Measurements from ENCODE around the gene MYO1C. TPM values are rescaled to one million over a fixed set of nuclear protein-coding genes. Genes with fewer than 3 reads are reported as not detected.

The MYO1C gene
- total and polyA plus RNA-seq, 9 of the 15 experiments (the other 6 are each of a cell fraction or from before 2014, with no cell fraction given), result 0.46 to 32.5 (median 11.6) TPM

DNA sequence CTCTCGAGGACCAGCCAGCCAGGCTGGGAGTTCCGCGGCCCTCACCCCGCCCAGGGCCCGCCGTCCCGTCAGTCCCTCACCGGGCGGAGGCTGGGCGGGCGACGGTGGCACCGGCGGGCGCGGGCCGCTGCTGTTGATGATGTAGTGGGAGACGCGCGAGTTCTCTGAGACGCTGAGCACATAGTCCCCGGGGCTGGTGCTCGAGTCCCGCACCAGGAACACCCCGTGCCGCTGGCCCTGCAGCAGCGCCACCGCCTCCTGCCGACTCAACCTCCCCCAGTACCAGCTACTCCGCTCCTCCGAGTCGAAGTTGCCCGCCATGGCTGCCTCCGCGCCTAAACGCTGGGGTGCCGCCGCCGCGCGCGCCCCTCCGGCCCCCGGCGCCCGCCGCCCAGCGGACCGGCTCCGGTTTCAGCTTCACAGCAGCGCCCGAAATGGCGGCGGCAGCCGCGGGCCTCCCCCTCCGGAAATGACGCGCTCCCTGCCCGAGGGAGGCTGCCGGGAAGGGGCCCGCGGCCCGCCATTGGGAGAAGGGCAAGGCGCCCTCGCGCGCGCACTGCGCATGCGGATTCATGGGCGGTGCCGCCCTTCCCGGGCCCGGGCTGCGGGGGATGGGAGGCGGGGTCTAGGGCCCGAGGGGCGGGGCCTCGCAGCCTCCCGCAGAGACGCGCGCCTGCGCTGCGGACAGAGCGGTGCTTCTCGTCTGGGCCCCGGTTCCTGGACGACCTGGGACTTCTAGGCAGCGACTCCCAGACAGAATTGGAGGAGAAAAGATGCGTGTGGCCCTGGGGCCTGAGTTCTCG lies 36.5 kb downstream of the MYO1C start, which contains the start of gene CRK (continued):
- TF ChIP-seq CXXC5 (CRISPR knock-in tag; IDR thresholded peaks at IDR 0.05) (peak; percentile 63), SP1 (CRISPR knock-in tag; IDR thresholded peaks at IDR 0.05) (peak; percentile 59; the same call in 1 of the 2 replicates), SRF (CRISPR knock-in tag; IDR thresholded peaks at IDR 0.05) (peak in 1 of 2 experiments; percentile 53; a peak in 1 of 4 replicates), NCOA4 (IDR thresholded peaks at IDR 0.05; ENCODE audit: partially characterized antibody) (no peak), HCFC1 (IDR thresholded peaks at IDR 0.05; ENCODE audit: low read depth, low read length) (peak; percentile 94), TAF7 (tag; IDR thresholded peaks at IDR 0.05) (0 out of 2 replicates have a peak, but pooled peaks have one; percentile 17), JUND (IDR thresholded peaks at IDR 0.05; ENCODE audit: borderline replicate concordance, low read depth, low read length) (peak; percentile 67; the same call in 1 of the 2 replicates), JUND (tag; IDR thresholded peaks at IDR 0.05; ENCODE audit: borderline replicate concordance, low read depth, low read length) (no peak), GABPB1 (CRISPR knock-in tag; IDR thresholded peaks at IDR 0.05) (peak; percentile 95), MTA1 (IDR thresholded peaks at IDR 0.05; ENCODE audit: borderline replicate concordance) (no peak), POLR2AphosphoS5 (IDR thresholded peaks at IDR 0.05; ENCODE audit: control insufficient read depth, insufficient read depth, low read depth, low read length) (peak; percentile 74), FIP1L1 (IDR thresholded peaks at IDR 0.05; ENCODE audit: low read depth, low read length, poor library complexity, severe bottlenecking) (peak; percentile 81), RBFOX2 (IDR thresholded peaks at IDR 0.05; ENCODE audit: low read depth, low read length) (peak; percentile 95), CCNT2 (IDR thresholded peaks at IDR 0.05; ENCODE audit: borderline replicate concordance, extremely low read depth, insufficient read length, low read depth, low read length) (peak; percentile 30), CTCF (IDR thresholded peaks at IDR 0.05 in 2 of 3, conservative IDR thresholded peaks at IDR 0.05 in 1 of 3; ENCODE audit: insufficient read depth in 2 of 3, low read depth in 1 of 3, low read length in 3 of 3) (peak in 1 of 3 experiments; percentile 18; a peak in 2 of 6 replicates), ZNF431 (CRISPR knock-in tag; IDR thresholded peaks at IDR 0.05) (no peak), HNRNPL (IDR thresholded peaks at IDR 0.05; ENCODE audit: low read depth, low read length) (peak; percentile 63; the same call in 1 of the 2 replicates)
- TF ChIP-seq, protein P1, sequence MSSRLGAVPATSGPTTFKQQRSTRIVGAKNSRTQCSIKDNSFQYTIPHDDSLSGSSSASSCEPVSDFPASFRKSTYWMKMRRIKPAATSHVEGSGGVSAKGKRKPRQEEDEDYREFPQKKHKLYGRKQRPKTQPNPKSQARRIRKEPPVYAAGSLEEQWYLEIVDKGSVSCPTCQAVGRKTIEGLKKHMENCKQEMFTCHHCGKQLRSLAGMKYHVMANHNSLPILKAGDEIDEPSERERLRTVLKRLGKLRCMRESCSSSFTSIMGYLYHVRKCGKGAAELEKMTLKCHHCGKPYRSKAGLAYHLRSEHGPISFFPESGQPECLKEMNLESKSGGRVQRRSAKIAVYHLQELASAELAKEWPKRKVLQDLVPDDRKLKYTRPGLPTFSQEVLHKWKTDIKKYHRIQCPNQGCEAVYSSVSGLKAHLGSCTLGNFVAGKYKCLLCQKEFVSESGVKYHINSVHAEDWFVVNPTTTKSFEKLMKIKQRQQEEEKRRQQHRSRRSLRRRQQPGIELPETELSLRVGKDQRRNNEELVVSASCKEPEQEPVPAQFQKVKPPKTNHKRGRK (tag; IDR thresholded peaks at IDR 0.05), result no peak
- TF ChIP-seq, protein P2, sequence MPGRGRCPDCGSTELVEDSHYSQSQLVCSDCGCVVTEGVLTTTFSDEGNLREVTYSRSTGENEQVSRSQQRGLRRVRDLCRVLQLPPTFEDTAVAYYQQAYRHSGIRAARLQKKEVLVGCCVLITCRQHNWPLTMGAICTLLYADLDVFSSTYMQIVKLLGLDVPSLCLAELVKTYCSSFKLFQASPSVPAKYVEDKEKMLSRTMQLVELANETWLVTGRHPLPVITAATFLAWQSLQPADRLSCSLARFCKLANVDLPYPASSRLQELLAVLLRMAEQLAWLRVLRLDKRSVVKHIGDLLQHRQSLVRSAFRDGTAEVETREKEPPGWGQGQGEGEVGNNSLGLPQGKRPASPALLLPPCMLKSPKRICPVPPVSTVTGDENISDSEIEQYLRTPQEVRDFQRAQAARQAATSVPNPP (IDR thresholded peaks at IDR 0.05; ENCODE audit: borderline replicate concordance, insufficient read depth, insufficient read length), result no peak
